HuH-7 (cell line): ENCODE data around the gene SCN9A.
A peak's percentile ranks its signal among the peaks of the same experiment; 100 is the strongest.
"Not testable (repeated sequence)": the region's sequence is repeated elsewhere in the genome, so short reads cannot be mapped to it uniquely, and the experiment has no call there.

Experiments
- DNase-seq: peaks from one replicate; pipeline ENCODE4 v3.0.0; 2011; ENCODE audit warnings: low spot score

SCN9A gene

DNA sequence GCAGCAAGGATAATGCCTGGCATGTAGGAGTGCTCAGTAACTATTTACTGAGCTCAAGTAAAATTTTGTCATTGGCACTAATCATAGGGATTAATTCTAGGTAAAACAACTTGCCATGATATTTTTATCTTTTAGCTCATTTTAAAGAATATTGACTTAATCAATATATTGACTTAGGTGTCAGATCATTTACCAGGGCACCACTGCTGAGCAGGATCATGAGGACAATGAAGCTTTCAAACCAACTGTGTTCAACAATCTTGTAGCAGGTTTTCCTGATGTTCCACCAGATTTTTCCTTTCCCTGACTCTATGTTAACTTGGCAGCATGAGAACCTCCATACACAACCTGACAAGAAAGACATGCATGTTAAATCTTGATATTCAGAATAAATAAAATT lies 133.4 kb downstream of the SCN9A start:
- DNase-seq: no peak

DNA sequence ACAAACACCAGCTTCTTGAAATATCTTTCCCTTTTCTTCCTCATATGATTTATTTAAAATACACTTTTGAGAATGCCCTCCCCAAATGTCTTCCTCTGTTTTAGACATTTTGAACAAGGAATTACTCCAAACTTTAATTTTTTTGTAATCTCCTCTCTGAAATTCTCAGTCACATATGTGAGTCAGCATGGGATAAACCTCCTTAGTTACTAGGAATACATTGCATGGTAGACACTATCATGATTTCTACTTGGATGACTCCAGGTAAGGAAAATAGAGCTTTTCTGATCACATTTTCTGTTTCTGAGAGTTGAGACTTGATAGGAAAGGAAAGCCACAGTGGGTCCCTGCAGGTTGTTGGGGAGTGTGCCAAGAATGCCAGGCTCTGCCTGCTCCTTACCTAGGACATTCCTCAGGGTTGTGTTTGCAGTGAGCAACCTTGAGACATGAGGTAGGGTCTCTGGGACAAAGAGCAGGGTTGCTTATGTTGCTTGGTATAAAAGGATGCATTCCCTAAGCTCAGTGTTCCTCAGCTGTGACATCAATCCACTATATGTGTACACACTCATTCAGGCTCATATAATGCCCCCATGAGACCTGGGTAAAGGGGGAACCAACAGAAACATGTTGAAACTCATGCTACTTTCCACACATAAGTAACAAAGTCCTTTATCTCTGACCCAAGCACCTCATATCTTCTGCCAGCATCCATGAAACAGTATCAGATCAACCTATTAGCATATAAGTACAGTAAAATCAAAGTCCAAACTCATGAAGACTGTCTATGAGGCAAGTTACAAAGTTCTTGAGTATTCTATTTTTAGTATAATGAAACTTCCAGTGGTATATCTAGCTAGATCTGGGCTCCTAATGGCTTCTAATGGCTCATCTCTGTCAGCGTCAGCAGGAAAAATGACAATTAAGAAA lies 135.1 kb downstream of the SCN9A start:
- no peak for DNase-seq

DNA sequence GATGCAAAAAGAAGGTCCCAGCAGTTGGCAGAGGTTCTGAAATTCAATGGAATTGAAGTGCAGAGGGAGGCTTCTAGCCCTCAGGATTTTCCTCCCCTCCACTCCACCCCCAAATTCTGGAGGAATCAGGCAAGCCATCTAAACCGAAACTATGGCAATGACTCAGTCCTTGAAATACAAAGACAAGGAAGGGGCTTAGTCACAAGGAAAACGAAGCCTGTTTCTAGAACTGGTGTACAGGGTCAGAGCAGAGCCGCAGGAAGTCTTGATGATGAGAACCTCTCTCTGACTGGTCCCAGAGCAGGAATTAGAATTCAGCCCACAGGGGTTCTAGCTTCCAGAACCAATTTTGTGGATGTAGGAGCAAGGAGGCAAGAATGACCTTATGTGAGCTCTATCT lies 136.2 kb downstream of the SCN9A start:
- DNase-seq: no peak

DNA sequence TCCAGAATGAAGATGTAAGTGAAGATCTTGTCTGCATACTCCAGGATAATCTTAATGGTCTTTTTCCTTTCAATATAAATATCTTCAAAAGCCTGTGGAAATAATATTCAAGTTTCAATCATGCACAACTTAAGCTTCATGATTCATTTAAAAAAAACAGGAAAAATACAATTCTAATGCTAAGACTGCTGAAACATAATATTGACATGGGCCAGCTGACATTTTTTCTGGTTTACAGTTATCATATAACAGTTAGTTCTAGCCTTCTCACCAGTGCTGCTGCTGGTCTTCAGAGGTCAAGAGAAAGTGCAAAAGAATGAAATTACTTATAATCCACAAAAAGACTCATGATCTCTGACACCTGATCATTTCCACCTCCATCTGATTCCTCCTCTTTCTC lies 137.6 kb downstream of the SCN9A start:
- no peak for DNase-seq

DNA sequence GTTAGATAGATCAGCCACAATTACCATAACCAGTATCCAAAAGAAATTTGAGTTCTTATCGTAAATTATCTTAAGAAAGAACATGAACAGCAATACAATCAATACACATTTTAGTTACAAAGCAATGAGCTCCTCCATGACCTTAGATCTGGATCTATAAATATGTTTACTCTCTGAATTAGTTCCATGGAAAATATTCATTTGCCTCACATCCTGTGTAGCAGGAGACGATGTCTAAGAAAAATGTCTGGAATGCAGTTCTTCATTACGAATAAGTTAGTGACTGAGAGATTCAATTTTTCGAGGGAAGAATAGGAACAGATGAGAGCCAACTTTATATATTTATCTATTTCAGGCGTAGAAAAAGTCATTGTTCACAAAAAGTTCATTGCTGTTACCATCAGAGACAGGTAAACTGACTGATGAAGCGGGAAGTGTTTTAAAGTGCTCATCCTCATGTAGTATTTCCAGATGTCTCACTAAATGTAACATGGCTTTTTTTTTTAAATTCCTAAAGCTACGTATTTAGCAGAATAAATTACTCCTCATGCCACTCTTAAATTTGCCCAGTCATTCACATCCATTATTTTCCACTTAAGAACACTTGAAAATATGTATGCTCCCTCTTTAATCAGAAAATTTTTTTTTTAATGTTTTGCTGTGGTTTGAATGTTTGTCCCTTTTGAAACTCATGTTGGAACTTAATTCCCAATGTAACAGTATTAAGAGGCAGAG lies 141.5 kb downstream of the SCN9A start:
- no peak for DNase-seq

DNA sequence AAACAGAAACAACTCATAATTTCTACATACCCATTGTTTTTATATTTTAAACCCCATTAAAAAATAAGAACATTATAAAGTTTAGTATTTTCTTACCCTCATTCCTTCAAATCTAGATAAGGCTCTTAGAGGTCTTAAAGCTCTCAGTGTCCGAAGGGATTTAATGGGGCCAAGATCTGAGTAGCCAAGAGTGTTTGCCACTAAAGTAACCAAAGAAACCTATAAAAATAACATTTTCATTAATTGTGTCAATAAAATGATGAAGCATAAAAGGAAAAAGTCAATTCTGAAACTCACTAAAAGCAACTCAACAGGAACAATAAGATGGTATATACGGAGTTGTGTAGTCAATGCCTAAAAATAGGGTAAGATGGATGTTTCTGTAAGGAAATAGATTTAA lies 142.5 kb downstream of the SCN9A start:
- DNase-seq: no peak

DNA sequence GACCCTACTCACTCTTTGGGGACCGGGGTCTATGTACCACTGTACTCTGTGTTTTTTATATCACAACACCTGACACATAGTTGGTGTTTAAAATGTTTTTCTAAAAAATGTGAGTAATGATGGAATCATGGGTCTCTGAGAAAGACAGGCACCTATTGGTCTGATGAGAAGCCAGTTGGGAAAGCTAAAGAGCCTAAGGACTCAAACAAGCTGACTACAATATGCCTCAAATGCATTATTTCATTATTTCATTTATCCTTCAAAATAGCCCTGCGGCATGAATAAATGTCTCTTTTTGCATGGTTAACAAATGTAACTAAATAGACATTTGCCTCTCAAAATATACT lies 145.0 kb downstream of the SCN9A start:
- DNase-seq: no peak

DNA sequence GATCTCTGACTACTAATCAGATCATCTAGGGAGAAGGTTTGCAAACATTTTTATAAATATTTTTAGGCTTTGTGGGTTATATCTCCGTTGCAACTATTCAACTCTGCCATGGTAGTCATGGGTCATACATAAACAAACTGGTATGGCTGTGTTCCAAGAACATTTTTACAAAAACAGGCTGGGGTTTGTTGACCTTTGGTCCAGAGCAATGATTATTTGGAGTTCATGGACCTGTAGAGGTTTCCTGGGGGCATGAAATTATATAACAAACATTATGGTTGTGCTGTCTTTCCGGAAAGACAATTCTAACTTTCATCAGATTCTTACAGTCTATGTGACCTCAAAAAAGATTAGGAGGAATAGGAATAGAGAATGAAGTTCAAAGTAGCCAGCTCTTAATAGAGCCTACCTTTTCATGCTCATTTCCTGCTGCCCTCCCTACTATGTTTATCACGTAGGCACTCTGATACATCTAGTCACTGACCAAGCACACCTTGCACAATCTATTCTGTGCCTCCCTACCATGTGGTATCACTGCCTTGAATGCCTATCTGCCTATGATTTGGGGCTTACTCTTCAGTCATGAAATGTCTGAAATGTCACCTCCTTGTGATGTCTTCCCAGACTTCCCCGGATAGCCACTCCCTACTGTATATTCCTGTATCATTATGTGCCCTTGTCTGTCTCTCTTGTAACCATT lies 145.6 kb downstream of the SCN9A start:
- peak; percentile 15 for DNase-seq

DNA sequence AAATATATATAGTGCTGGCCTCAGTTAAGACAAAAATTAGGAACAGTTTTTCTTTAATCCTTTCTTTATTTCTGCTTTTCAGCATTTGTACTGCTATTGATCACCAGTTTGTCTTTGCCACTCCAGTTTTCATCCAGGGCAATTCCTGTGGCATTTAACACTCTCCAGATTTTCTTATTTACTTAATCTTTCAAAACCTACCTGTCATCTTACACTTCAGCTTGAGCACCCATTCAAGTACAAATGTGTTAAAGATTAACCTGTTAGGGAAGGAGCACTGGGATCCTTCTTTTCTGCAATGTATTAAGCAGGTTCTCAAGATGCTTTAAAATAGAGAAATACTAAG lies 146.1 kb downstream of the SCN9A start:
- peak; percentile 34 for DNase-seq

DNA sequence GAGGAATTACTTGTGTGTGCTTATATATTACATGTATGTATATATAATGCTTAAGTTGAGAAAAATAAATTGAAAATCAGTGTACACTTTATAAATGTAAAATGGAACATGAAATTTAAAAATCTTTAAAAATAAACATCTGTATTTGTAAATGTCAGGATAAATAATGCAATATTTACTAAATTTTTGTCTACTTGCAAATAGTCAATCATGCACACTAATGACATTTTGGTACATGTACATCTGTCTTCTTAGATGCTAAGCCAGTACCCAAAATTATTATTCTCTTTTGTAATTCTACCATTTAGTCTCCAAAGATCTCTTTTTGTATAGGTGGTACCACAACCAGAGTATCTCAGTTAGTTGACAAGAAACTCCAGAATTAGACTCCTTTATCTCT lies 151.5 kb downstream of the SCN9A start:
- no peak for DNase-seq

DNA sequence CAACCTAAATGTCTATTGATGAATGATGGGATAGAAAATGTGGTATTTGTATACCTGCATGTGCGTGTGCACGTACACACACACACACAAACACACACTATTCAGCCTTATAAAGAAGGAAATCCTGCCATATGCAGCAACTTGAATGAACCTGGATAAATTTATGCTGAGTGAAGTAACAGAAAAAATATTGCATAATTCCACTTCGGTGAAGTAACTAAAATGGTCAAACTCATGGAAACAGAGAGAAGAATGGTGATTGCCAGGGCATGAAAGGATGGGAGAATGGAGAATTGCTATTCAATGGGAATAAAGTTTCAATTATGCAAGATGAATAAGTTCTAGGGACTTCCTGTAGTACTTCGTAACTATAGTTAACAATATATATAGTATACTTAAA lies 152.4 kb downstream of the SCN9A start:
- DNase-seq: no peak

DNA sequence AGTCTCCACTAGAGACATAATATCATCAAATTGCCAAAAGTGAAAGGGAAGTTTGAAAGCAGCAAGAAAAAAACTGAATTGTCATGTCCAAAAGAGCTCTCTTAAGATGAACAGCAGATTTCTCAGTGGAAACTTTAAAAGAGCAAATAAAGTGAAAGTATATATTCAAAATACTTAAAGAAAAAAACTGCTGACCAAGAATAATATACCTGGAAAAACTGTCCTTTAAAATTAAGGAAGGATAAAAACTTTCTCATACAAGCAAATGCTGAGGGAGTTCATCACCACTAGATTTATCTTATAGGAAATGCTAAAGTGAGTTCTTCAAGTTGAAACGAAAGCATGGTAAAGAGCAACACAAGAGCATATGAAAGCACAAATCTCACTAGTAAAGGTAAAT lies 164.7 kb downstream of the SCN9A start:
- no peak for DNase-seq

DNA sequence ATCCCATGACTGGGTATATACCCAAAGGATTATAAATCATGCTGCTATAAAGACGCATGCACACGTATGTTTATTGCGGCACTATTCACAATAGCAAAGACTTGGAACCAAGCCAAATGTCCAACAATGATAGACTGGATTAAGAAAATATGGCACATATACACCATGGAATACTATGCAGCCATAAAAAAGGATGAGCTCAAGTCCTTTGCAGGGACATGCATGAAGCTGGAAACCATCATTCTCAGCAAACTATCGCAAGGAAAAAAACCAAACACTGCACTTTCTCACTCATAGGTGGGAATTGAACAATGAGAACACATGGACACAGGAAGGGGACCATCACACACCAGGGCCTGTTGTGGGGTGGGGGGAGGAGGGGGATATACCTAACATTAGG lies 165.8 kb downstream of the SCN9A start:
- DNase-seq: not testable (repeated sequence)

DNA sequence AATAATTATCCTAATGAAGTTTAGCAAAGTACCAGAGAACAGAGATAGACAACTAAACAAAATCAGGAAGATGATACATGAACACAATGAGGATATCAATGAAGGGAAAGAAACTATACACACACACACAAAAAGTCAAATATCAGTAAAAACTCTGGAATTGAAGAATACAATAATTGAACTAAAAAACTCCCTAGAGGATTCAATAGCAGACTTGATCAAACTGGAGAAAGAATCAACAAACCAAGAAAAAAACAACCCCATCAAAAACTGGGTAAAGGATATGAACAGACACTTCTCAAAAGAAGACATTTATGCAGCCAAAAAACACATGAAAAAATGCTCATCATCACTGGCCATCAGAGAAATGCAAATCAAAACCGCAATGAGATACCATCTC lies 166.4 kb downstream of the SCN9A start:
- not testable (repeated sequence) for DNase-seq

DNA sequence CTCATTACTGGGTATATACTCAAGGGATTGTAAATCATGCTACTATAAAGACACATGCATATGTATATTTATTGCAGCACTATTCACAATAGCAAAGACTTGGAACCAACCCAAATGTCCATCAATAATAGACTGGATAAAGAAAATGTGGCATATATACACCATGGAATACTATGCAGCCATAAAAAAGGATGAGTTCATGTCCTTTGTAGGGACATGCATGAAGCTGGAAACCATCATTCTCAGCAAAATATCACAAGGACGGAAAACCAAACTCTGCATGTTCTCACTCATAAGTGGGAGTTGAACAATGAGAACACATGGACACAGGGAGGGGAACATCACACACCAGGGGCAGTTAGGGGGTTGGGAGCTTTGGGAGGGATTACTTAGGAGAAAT lies 169.6 kb downstream of the SCN9A start:
- DNase-seq: not testable (repeated sequence)

DNA sequence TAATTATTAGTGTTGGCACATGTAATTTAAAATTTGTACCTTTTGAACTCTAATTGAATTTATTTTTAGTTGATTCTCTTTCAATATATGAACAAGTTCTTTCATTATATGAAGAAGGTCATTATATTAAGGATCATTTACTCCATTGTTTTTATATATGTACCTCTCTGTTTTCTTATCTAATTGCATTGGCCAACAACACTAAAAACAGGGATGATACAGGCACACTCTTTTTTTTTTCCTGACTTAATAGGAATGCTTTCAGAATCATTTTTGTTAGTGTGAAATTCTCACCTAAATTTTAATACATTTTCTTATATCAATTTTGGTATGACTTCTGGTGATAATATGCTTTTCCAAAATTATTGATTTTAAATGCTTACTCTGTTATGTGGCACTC lies 173.0 kb downstream of the SCN9A start:
- no peak for DNase-seq

DNA sequence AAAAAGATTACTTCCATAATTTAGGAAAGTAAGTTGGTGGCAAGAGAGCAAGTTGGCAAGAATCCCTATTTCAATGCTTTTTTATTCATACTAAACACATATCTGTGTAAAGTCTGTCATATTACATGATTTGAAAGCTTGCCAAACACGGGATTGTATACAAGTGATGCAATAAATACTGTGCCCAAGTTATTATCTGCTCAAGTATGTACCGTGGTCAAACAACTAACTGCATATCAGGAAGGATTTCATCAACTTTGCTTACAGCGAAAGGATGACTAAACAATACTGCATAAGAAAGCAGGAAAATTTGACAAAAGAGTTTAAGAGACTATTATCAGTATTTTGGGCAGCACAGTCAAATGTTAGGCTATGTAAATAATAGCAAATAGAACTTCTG lies 178.3 kb downstream of the SCN9A start:
- DNase-seq: peak; percentile 40

DNA sequence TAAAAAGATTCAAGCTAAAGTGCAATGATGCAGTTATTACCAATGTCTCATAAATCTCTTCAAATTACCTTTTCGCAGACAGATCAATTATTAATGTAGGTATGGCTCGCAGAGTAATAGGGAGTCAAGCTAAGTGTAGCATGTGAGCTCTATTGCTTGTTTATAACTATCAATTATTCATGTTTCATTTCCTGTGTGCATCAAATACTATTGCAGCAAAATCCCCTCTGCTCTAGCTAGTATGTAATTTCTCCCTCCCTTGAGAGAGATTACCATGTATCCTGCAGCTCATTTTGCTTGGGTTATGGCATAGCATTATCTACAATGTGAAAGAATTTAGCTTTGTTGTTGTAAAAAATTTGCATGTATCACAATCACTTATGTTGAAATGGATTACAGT lies 182.3 kb downstream of the SCN9A start:
- DNase-seq: no peak

DNA sequence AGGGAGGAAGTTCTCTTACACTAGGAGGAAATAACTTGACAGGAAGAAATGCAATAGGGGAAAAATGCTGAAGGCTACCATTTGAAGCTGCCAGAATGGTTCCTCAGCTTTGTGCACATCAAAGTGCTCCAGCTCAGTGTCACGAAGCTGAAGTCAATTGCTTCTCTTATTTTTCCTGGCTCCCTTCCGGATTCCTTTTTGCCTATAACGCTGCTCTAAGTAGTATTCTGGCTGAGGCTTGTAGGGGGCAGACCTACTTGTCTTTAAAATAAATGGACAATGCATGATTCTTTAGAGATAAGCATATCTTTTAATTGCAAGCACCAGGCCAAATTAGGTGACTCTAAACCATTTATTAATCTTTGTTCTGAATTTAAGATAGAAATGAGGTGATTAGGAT lies 187.7 kb downstream of the SCN9A start:
- no peak for DNase-seq

DNA sequence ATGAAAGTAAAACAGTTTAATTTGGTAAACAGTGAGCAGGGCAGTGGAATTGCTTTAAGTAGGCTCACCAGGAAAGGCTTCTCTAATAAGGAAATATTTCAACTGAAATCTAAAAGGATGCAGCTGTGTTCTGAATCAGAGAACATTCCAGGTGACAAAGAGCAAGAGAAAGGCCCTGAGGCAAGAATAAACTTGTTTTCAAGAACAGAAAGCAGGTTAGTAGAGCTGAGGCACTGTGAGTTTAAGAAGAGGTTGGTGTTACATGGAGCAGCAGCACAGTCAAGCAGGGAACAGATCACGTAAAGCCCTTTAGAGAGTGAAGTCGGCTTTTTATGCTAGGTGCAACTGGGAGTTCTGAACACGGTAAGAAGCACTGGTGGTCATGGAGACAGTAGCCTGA lies 191.0 kb downstream of the SCN9A start:
- DNase-seq: no peak

DNA sequence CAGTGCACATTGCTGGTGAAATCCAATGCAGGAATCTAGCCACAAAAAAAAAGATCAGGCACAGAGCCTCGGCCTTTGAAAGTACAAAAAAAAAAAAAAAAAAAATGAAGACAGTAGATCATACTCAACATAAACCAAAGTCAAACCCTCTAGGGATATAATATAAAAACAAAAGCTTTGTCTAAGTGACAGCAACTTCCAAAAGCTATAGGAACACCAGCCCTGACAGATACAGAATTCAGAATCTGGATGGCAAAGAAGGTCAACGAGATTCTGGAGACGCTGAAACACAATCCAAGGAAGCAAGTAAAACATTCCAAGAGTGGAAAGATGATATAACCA lies 194.0 kb downstream of the SCN9A start:
- DNase-seq: no peak

DNA sequence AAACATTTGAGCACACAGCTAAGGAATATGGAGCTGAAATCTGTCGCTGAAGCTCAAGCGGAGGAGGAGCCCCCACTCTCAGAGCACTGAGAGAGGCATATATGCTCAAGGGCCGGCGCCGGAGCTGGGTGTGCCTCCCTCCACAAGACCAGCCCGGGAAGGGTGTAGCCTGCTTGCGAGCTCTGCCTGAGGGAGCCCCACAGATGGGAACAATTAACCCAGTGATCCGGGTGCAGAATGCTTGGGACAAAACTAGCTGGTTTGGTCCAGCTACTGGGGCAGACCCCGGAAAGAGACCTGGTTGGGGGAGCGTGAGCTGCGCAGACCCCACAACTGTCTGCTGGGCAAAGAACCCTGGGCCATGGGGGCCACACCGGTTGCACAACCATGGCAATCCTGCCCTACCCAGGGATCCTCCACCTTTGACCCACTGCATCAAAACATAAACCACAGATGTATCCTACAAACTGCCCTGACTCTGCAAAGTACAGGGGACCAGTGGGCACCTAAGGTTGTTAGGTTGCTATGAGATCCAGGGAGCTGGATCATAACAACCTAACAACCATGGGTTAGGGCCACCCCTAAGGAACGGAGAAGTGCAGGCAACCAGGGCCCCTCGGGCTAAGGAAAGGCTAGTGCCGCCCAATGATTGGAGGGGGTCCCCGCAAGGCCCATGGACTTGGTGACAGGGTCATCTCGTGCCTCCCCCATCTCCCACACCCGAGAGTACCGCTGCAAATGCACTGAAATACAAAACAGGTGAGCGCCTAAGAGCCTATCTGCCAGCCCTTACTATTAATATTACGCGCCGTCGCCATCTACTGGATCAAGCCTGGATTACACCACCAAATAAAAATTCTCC lies 194.6 kb downstream of the SCN9A start:
- peak; percentile 40 for DNase-seq
